HG03439 (cell line): ENCODE results near the gene PLAC8L1.
"Not testable (repeated sequence)": the region's sequence is repeated elsewhere in the genome, so short reads cannot be mapped to it uniquely, and the experiment has no call there.

Experiments used
- ATAC-seq: cut with Tn5 transposase; IDR thresholded peaks from one replicate; pipeline ENCODE4 v1.9.1; 2021; ENCODE audit warnings: mild to moderate bottlenecking, moderate library complexity; ENCODE audit not compliant: unreplicated experiment

PLAC8L1 gene, protein sequence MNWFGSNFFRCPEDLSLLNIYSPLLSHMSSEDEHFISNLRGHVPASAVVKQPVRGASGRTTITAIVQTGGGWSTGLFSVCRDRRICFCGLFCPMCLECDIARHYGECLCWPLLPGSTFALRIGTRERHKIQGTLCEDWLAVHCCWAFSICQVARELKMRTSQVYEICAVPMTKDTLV

DNA sequence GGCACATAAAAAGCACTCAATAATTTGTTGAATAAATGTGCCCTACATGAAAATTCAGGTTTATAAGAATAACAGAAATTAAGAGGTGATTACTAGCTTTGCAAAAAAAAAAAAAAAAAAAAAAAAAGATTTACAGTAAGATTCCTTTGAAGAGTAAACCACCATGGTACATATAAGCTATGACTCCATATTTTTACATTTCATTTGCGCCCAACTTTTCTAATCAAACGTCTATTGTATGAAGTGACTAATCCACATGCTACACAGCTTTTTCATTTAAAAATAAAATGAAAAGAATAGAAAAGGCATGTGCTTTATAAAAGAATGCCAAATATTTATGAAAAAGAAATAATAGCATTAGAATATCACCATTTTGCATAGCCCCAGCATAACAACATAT, at the start of gene PLAC8L1:
Gene PLAC8L1 (minus strand): TSS at position 101 of the 400 bp plus-strand sequence. CDS start 1,266 bp downstream, outside the sequence.
- ATAC-seq = no peak

DNA sequence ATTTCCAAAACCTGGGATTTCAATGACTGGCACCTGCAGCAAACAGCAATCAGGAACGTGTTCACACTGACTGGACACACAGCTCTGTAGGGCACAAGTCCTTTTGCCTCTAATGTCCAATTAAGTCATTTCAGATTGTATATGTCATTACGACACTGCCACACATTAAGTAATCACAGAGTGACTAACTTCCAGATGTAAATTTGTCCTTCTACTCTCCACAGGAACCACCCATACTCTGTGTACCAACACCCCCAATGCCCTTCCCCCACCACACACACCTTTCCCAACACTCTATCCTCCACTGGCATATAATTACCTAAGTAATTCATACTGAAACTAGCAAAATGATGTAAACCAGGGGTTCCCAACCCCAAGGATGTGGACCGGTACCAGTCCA, 46.6 kb upstream of the PLAC8L1 start:
- ATAC-seq = no peak

DNA sequence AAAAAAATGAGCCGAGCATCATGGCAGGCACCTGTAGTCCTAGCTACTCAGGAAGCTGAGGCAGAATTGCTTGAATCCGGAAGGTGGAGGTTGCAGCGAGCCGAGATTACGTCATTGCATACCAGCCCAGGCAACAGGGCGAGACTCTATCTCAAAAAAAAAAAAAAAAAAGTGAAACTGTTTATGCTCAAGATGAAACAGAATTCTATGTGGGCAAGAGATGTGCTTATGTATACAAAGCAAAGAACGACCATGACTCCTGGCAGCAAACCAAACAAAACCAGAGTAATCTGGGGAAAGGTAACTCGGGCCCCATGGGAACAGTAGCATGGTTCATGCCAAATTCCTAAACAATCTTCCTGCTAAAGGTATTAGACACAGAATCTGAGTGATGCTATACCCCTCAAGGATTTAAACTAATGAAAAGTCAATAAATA, 32.6 kb upstream of the PLAC8L1 start:
- ATAC-seq = no peak

DNA sequence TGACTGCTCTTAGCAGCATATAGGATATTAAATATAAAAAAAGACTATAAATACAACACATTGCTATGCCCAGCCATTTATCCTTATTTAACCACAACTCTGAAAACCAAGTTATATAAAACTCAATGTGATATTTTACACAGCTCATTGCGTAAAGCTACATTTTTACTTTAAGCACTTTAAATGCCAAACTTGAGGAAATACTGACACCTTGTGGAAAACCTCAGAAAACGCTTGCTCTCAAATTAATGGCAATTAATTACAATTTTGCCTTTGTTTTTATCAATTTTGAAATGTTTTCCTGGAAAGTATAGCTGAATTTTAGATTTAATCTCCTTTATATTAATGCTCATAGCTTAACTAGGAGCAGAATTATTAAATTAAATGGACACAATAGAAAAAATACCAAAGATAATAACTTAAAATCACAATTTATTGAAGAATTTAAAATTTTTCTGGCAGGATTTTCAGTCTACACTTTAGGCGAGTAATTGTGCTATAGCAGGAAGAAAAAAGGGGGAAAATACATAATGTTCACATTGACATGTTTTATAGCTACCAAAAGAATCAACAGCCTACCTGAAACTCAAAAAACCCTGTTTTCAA, 25.2 kb upstream of the PLAC8L1 start:
- no peak for ATAC-seq

DNA sequence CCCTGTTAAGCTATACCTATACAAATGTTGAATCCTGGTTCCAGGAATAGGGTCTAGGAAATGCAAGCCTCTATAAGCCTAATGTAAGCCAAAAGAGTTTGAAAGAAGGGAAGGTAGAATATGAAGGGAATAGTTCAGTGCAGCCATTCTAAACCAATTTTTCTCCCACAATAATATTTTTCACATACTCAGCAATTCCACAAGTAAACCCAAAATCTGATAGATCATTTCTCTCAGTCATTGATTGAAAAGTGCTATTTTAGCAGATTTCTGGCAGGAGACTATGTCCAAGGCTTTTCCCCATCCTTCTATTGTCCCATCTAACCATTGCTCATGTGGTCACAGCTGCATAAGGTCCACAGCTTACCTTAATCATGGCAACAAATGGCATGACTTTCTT, 20.7 kb upstream of the PLAC8L1 start:
- no peak for ATAC-seq

DNA sequence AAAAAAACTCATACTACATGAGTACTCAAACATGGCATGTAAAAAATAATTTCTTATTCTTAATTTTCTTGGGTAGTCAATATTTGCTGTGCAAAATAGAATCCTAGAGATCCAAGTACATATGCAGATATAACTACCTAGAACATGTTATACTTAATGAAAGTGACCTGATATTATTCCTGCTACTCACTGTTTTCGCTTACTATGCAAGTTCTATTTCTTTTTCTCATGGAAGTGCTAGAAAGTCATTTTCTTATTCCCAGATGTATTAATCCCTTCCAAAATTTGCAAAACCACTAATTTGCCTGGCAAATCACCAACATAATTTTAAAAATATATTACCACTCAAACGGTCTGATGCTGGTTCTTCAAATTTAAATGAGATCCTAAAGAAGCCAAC, 19.2 kb upstream of the PLAC8L1 start:
- ATAC-seq = no peak

DNA sequence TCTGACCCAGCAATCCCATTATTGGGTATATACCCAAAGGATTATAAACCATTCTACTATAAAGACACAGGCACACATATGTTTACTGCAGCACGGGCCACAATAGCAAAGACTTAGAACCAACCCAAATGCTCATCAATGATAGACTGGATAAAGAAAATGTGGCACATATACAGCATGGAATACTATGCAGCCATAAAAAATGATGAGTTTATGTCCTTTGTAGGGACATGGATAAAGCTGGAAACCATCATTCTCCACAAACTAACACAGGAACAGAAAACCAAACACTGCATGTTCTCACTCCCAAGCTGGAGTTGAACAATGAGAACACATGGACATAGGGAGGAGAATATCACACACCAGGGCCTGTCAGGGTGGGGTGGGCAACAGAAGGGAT, 16.1 kb upstream of the PLAC8L1 start:
- ATAC-seq = not testable (repeated sequence)

DNA sequence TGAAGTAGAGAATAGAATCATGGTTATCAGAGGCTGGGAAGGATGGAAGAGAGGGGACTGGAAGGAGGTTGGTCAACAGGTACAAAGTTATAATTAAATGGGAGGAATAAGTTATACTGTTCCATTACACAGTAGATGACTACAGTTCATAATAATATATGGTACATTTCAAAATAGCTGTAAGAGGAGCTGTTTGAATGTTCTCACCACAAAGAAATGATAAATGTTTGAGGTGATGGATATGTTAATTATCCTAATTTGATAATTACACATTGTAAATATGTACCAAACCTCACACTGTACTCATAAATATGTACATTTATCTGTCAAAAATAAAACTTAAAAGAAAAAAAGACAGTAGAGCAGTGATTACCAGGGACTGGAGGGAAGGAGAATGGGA, 12.9 kb upstream of the PLAC8L1 start:
- ATAC-seq = no peak

DNA sequence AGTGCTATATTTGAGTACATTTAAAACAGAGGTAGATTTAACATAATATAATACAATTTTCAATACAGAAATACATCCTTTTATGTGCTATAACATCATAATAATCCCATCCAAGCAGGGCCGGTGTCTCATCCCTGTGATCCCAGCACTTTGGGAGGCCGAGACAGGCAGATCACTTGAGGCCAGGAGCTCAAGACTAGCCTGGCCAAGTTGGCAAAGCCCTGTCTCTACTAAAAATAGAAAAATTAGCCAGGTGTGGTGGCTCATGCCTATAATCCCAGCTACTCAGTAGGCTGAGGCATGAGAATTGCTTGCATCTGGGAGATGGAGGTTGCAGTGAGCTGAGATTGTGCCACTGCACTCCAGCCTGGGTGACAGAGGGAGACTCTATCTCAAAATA, 11.8 kb upstream of the PLAC8L1 start:
- ATAC-seq = not testable (repeated sequence)

DNA sequence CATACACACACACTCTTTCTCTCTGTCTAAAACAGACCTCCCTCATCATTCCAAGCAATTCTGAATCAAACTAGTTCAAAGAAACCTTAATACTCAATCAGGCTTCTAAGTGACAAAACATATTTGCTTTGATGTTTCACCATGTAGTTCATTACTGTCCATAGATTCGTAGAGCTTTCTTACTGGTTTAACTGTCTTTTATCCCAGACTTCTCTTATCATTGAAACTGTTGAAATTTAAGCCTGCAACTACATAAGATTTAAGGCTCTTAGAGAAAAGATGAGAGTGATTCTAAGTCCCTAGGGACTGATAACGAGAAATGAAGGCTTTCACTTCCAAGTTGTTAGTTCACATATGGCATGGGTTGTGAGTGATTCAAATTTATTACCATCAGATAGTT, 11.0 kb upstream of the PLAC8L1 start:
- no peak for ATAC-seq

DNA sequence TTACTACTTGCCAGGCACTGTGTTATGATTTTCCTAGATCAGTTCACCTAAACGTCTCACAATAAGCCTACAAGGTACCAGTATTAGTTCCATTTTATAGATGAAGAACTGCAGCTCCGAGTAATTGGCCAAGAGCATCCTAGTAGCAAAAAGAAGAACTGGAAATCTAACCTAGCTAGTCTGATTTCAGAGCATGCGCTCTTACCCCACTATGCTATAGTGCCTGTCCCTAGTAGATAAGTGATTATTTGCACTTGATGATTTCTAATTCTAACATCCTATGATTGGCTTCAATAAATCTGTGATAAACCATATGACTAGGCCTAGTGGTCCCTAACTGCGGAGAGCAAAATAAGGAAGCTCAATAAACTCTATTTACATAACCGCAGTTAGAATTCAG, 7.1 kb upstream of the PLAC8L1 start:
- no peak for ATAC-seq

DNA sequence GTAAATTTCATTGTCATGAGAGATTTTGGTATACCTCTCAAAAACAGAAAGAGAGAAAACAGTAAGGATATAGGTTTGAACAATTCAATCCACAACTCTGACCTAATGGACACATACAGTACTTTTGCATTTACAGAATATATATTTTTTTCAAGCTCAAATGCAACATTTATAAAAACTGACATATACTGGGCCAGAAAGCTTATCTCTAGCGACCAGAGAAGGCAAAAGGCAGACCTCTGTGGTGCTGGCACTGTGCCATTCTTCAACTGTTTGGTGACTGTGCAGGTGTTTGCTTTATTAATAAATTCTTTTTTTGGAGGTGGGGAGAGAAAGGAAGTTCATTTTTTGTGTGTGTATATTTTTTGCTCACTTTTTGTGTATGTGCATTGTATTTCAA, 6.0 kb upstream of the PLAC8L1 start:
- ATAC-seq = no peak

DNA sequence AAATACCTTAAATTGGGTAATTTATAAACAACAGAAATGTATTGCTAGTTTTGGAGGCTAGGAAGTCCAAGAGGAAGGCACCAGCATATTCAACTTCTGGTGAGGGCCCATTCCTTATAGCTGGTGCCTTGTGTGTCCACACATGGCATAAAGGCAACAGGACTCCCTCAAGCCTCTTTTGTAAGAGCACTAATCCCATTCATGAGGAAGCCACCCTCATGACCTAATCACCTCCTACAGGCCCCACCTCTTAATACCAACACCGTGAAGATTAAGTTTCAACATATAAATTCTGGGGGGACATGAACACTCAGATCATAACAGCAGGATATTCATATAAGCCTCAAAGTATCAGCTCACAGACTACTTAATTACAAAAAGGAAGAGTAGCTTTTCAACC, 4.0 kb upstream of the PLAC8L1 start:
- no peak for ATAC-seq

DNA sequence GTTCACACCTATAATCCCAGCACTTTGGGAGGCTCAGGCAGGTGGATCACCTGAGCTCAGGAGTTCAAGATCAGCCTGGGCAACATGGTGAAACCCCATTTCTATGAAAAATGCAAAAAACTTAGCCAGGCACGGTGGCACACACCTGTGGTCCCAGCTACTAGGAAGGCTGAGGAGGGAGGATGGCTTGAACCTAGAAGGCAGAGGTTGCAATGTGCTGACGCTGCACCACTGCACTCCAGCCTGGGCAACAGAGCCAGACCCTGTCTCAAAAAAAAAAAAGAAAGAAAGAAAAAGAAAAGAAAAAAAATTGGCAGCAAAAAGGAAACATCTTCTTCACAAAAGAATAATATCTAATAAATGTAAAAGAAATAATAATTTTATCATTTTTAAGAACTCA, 3.5 kb upstream of the PLAC8L1 start:
- ATAC-seq = not testable (repeated sequence)

DNA sequence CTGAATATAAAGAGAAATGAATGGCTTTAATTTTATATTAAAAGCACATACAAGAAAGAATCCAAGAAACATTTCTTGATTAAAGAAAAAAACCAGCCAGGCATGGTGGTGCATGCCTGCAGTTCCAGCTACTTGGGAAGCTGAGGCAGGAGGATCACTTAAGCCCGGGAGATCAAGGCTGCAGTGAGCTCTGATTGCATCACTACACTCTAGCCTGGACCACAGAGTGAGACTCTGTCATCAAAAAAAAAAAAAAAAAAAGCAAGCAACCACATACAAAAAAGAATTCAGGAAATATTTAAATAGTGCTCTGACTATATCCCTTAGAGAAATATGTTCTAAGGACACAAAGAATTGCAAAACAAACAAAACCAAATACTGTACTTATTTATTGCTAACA, 2.5 kb upstream of the PLAC8L1 start:
- ATAC-seq = no peak

DNA sequence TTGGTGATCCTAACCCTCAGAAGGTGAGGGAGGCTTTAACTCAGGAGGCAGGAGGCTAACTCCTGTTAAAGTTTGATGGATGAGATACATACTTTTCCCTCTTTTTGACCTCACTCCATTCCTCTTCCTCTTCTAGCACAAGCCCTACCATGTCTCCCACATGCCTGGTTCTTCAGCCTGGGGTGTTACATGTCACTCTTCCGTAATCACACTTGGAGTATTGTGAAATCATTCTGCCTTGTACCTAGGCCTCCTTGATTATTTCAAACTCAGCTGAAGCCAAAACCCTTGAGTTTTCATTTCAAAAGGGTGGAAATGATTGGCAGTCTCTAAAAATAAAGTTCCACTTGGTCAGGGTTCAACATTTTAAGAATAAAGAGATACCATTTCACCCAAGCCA, 1.8 kb downstream of the PLAC8L1 start:
- no peak for ATAC-seq

DNA sequence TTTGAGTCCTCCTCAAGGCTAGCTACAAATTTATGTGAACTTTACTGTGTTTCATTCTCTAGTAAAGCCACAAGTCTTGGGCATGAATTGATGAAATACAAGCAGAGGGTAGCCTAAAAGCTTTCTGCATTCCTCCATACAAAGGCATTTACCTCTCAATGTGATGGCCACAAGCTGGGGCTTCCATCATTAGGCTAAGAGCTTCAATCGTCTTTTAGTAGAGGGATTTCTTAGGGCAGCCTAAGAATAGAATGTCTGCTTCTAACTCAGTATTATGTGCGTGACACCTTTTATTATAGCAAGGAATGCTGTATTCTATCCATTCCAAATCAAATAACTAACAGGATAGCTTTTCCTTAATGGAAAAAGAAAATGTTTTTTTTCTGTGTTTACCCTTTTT, 3.7 kb downstream of the PLAC8L1 start:
- no peak for ATAC-seq

DNA sequence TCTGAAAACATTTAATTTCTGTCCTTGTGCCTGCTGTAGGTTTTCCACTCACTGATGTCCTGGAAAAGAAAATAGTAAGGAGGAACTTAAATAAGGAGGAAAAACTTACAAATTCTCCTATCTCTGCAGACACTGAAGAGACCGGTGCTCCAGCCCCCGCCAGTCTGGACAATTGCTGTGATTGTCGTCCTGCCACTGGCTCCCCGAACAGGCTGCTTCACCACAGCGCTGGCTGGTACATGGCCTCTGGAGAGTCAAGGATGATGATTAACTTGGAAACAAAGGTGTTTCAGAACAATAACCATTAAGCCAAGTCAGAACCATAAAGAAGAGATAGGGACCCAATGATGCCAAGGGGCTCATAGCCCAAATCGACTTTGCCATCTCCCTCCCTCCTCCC, 7.3 kb downstream of the PLAC8L1 start:
- no peak for ATAC-seq

DNA sequence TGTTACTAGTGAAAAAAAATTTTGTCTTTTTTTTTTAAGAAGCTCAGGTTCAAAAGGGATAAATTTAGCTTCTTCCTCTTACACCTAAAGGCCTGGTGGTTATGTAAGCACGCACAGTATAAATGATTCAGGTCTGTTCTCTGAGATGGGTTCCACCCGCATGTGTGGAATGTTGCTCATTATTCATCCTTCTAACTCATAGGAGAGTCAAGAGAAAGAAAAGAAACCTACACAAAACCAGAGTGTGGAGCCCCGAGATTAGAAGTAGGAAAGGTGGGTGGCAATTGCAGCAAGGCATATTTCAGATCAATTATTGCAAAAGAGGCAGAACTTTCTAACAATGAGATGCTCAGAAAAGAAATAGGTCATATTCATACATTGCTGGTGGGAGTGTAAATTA, 13.5 kb downstream of the PLAC8L1 start:
- no peak for ATAC-seq

DNA sequence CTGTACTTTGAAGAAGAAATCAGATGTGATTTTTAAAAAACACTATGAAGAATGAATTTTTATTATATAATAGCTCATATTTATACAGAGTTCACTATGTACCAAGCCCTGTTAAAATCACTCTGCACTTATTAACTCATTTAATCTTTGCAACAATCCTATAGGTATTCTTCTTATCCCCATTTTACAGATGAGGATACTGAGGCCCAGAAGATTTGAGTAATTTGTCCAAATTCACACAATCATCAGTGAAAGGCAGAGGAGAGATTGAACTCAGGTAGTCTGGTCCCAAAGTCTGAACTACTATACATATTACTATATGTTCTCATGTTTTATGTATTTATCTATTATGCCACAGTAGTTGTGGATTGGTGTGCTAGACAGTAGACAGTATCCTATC, 16.1 kb downstream of the PLAC8L1 start:
- no peak for ATAC-seq

DNA sequence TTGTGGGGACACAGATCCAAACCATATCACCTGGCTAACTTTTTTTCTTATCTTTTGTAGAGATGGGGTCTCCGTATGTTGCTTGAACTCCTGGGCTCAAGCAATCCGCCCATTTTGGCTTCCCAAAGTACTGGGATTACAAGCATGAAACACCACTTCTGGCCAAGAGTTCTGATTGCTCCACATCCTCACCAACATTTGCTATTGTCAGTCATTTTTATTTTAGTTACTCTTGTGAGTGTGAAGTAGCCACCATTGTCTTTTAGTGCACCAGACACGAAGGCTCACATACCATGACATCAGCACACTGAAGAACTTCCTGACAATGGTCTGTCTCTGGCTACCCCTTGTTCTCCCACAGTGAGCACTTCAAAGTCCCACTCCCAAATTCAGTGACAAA, 17.3 kb downstream of the PLAC8L1 start:
- ATAC-seq = no peak

DNA sequence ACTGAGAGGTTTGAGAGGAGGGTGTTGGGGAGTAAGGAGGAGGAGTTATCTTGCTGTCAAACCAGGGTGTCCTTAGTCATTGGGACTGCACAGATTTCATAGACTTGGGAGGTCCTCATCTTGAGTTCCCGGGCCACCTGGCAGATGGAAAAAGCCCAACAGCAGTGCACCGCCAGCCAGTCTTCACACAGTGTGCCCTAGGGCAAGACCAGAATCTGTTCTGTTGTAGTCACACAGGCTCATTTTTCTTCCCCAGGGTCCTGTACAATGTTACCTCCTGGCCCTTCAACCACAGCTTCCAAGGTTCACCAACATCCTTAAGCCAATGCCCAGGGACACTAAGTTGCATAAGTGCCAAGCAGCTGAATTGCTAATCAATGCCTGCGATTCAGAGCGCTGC, 21.0 kb downstream of the PLAC8L1 start:
- ATAC-seq = no peak

DNA sequence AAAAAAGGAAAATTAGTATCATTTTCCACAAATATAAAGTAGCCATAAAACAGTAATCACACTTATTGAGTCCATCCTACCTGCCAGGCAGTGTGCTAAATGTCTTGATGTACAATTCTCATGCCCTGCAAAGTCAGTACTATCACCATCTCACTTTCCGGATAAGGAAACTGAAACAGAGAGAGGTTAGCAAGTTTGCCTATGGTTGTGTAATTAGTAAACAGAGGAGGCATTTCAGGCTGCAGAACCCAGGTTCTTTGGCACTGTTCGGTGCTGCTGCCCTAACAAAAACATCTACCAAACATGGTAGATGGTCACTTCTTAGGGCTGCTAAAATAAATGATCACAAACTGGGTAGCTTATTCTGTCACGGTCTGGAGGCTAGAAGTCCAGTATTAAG, 22.6 kb downstream of the PLAC8L1 start:
- ATAC-seq = peak; percentile 89
